GM23338 (cell line): Measurements from ENCODE around the gene CSRNP3.

Experiments used
- CTCF ChIP-seq, 2 experiments: fragments of 200-600 bp in 1 of 2; sonication (generic) in 1 of 2; conservative IDR thresholded peaks; 2 replicates each; pipeline versions ENCODE4 v1.5.1 to v1.6.1; 2016 to 2017; ENCODE audit warnings: antibody characterized with exemption in 2 of 2, low read depth in 2 of 2, mild to moderate bottlenecking in 2 of 2, moderate library complexity in 1 of 2
- ETS1 ChIP-seq: IDR thresholded peaks from 2 replicates; pipeline ENCODE4 v1.6.1; 2016; ENCODE audit warnings: antibody characterized with exemption
- EZH2 ChIP-seq: fragments of 200-600 bp; sonication (generic); IDR thresholded peaks from one replicate; pipeline ENCODE4 v1.8.0; 2017; ENCODE audit warnings: antibody characterized with exemption, mild to moderate bottlenecking, low read depth; ENCODE audit not compliant: unreplicated experiment
- EZH2phosphoT487 ChIP-seq: fragments of 200-600 bp; sonication (generic); IDR thresholded peaks from one replicate; pipeline ENCODE4 v1.8.1; 2018; ENCODE audit warnings: antibody characterized with exemption; ENCODE audit not compliant: unreplicated experiment
- JUNB ChIP-seq: IDR thresholded peaks from one replicate; pipeline ENCODE4 v1.6.1; 2016; ENCODE audit warnings: antibody characterized with exemption; ENCODE audit not compliant: unreplicated experiment
- POLR2AphosphoS5 ChIP-seq: IDR thresholded peaks from 2 replicates; pipeline ENCODE4 v1.6.1; 2016; ENCODE audit warnings: antibody characterized with exemption, low read depth
- ZNF462 ChIP-seq: fragments of 250-450 bp; sonication (Bioruptor Pico); IDR thresholded peaks from 2 replicates; pipeline ENCODE4 v1.5.0; 2020; ENCODE audit warnings: mild to moderate bottlenecking, moderate library complexity

GRCh38 chr2:165623783-165624469 lies 154.4 kb downstream of the CSRNP3 start:
- no peak for TF ChIP-seq POLR2AphosphoS5
- no peak for TF ChIP-seq ETS1
- TF ChIP-seq ZNF462 (CRISPR knock-in tag), result no peak
- TF ChIP-seq EZH2, result no peak
- no peak for TF ChIP-seq CTCF (conservative IDR thresholded peaks at IDR 0.05; ENCODE audit: low read depth in 2 of 2)
- no peak for TF ChIP-seq EZH2phosphoT487
- no peak for TF ChIP-seq JUNB
